NCI-H2171 (cell line): ENCODE results near the gene POT1.
"Not testable (repeated sequence)": the region's sequence is repeated elsewhere in the genome, so short reads cannot be mapped to it uniquely, and the experiment has no call there.

Source experiments
- DNase-seq: peaks from one replicate; lab custom pipeline; 2025; lab: John Stamatoyannopoulos, UW

POT1 gene

GRCh38 chr7:124929467-124930172, at the start of gene POT1:
Gene POT1, minus strand, starts transcription at chr7:124929825. Its CDS starts 32,652 bp downstream, at chr7:124897173.
- peak; percentile 99 for DNase-seq

GRCh38 chr7:124975131-124975530, 45.5 kb upstream of the POT1 start:
- DNase-seq: not testable (repeated sequence)

GRCh38 chr7:124965553-124965952, 35.9 kb upstream of the POT1 start:
- DNase-seq: no peak

- DNase-seq: no peak
These were observed 30.1 kb upstream of the POT1 start for GRCh38 chr7:124959676-124960075.

GRCh38 chr7:124957952-124958351, 28.3 kb upstream of the POT1 start:
- DNase-seq: not testable (repeated sequence)

- no peak for DNase-seq
These were observed 26.5 kb upstream of the POT1 start for GRCh38 chr7:124956160-124956559.

- no peak for DNase-seq
These were observed 25.2 kb upstream of the POT1 start for GRCh38 chr7:124954790-124955189.

GRCh38 chr7:124945680-124946079, 16.1 kb upstream of the POT1 start:
- DNase-seq: no peak

- no peak for DNase-seq
These were observed 13.8 kb upstream of the POT1 start for GRCh38 chr7:124943472-124943871.

DNA sequence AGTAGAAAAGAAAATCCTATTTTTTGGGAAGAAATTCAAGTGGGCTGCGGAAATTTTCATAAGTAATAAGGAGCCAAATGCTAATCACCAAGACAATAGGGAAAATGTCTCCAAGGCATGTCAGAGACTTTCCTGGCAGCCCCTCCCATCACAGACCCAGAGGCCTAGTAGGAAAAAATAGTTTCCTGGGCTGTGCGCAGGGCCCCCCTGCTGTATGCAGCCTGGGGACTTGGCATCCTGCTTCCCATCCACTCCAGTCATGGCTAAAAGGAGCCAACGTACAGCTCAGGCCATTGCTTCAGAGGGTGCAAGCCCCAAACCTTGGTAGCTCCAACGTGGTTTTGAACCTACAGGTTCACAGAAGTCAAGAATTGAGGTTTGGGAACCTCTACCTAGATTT, 12.8 kb upstream of the POT1 start:
- DNase-seq: no peak

GRCh38 chr7:124940306-124940705, 10.7 kb upstream of the POT1 start:
- no peak for DNase-seq

DNA sequence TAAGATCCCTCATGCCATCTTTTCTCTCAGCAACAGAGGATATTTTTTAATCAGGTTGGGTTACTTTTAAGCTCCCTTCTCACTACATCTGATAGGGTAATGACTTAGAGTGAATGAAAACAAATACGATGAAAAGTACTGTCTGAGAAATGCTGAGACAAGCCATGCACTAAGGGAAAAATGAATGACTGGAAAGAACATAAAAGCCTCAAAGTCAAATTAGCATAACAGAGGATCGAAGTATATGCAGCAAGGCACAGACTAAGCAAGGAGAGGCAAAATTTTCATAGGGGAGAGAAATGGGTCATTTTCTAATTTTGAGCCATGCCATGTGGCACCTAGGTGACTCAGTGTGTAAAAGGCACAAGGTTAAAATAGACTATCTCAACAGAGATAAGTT, 8.5 kb upstream of the POT1 start:
- no peak for DNase-seq

- no peak for DNase-seq
These were observed 7.5 kb upstream of the POT1 start for GRCh38 chr7:124937076-124937475.

GRCh38 chr7:124934841-124935240, 5.2 kb upstream of the POT1 start:
- DNase-seq: no peak

GRCh38 chr7:124930655-124931597, 1.3 kb upstream of the POT1 start:
- DNase-seq: no peak

DNA sequence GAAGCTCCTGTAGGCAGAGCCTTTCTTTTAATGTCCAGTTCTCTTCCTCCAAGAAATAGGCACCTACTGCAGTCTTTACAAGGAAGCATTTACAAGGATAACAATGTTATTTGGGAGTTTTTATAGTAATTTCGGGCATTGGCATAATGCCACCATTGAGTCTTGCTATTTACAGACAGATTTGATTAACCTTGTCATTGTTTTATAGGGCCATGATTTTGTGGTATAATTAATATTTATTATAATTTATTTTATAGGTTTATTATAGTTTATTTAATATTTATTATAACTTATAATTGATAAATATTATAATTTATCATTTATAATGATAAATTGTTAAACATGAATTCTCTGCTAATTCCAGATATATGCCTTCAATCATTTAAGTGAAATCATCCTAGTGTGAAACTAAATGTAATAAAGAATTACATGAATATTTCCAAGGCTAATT, 573 bp upstream of the POT1 start:
- DNase-seq: no peak

DNA sequence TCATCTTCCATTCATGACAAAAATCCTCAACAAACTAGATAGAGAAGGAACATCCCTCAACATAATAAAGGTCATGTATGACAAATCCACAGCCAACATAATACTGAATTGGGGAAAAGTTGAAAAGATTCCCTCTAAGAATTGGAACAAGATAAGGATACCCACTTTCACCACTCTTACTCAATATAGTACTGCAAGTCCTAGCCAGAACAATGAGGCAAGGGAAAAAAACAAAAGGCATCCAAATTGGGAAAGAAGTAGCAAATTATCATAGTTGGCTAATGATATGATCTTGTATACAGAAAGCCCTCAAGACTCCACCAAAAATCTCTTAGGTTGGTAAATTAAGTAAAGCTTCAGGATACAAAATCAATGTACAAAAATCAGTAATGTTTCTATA, 4.7 kb downstream of the POT1 start:
- DNase-seq: no peak

- no peak for DNase-seq
These were observed 7.4 kb downstream of the POT1 start for GRCh38 chr7:124922200-124922599.

- DNase-seq: no peak
These were observed 9.8 kb downstream of the POT1 start for GRCh38 chr7:124919841-124920240.

- DNase-seq: no peak
These were observed 11.0 kb downstream of the POT1 start for GRCh38 chr7:124918662-124919061.

DNA sequence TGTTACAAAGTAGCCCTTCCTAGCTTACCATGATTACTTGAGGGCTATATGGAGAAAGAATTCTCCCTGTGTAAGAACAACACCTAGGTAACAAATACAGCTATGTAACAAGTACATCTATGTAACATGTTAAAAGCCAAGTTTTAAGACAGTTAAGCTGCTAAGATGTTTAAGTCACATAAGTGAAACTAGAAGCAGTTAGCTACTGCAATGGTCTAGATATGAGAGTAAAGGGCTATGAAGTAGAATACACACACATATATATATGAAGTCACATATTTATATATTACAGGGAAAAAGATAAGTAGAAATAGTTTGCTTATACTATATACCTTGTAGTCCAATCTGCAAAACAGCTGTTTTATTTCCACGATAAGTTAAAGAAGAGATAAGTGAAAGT, 14.4 kb downstream of the POT1 start:
- DNase-seq: no peak

DNA sequence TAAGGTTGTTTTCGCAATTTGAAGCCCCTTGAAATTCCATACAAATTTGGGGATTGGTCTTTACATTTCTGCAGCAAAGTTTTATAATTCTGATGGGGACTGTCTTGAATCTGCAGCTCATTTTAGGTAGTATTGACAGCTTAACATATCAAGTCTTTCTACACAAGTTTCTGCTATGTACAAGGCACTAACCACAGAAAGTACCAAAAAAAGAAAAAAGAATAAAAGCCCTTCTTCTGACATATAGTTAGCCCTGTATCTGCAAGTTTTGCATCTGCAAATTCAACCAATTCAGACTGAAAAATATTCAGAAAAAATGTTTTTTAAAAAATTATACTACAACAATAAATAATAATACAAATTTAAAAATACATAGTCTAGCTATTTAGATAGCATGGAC, 15.3 kb downstream of the POT1 start:
- DNase-seq: no peak

DNA sequence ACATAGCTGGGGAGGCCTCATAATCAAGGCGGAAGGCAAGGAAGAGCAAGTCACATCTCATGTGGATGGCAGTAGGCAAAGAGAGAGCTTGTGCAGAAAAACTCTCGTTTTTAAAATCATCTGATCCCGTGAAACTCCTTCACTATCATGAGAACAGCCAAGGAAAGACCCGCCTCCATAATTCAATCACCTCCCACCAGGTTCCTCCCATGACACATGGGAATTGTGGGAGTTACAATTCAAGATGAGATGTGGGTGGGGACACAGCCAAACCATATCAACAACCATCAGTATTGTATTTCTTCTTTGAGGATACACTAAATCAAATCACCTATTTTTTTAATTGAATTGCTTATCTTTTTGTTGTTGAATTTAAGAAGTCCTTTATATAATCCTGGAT, 16.7 kb downstream of the POT1 start:
- DNase-seq: no peak
